NCI-H69 (cell line): ENCODE results near the gene UBR2.
"Not testable (repeated sequence)": the region's sequence is repeated elsewhere in the genome, so short reads cannot be mapped to it uniquely, and the experiment has no call there.

ENCODE experiments used
- DNase-seq: peaks from one replicate; lab custom pipeline; 2025; lab: John Stamatoyannopoulos, UW

UBR2 gene

GRCh38 chr6:42727627-42728026, 163.8 kb downstream of the UBR2 start:
- DNase-seq, result no peak

DNA sequence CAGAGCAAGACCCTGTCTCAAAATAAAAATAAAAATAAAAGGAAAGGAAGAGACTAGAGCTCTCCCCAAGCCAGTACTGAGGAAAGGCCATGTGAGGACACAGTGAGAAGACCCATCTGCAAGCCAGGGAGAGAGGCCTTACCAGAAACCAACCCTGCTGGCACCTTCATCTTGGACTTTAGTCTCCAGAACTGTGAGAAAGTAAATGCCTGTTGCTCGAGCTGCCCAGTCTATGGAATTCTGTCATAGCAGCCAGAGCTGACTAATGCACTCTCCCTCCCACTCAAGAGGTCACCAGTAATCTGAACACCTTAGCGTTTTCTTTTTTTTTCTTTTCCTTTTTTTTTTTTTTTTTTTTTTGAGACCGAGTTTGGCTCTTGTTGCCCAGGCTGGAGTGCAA, 165.9 kb downstream of the UBR2 start:
- no peak for DNase-seq

DNA sequence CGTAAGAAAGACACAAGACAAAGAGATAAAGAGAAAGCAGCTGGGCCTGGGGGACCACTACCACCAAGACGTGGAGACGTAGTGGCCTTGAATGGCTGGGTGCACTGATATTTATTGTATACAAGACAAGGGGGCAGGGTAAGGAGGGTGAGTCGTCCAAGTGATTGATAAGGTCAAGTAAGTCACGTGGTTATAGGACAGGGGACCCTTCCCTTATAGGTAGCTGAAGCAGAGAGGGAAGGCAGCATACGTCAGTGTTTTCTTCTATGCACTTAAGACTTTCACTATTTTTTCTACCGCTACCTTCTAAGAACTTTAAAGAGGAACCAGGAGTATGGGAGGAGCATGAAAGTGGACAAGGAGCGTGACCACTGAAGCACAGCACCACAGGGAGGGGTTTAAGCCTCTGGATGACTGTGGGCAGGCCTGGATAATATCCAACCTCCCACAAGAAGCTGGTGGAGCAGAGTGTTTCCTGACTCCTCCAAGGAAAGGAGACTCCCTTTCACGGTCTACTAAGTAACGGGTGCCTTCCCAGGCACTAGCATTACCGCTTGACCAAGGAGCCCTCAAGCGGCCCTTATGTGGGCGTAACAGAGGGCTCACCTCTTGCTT, 170.1 kb downstream of the UBR2 start:
- not testable (repeated sequence) for DNase-seq

DNA sequence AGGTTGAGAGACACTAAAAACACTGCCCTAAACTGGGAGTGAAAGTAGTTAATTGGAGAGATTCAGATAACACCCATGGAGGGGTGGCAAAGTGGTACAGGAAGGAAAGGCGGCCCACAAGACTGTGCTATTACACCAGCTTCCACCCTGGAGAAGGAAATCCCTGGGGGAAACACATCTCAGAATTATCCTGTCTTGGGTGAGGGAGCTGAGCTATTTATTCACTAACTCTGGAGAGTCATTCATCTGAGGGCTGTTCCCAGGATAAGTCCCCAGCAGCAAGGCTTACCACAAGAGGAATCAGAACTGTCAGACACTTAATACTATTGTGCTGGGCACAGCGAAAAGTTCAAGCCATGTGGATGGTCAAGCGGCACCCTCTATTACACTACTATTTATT, 172.1 kb downstream of the UBR2 start:
- DNase-seq, result no peak

DNA sequence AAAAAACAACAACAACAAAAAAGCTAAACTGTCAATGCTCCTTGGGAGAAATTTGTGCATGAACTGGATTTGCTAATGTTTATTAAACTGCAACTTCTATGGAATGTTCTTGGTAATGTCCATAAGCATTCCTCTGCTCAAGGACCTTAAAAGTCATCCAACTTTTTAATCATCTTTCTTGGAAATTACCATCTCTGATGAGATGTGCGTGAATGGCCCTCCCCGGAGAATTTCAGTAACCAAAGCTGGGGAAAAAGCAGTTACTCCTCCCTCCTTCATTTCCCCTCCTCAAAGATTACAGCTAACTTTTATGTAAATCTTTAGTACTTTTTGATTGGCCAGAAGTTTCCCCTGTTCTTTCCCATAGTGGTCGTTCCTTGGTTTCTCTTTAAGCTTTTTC, 176.9 kb downstream of the UBR2 start:
- DNase-seq, result no peak

DNA sequence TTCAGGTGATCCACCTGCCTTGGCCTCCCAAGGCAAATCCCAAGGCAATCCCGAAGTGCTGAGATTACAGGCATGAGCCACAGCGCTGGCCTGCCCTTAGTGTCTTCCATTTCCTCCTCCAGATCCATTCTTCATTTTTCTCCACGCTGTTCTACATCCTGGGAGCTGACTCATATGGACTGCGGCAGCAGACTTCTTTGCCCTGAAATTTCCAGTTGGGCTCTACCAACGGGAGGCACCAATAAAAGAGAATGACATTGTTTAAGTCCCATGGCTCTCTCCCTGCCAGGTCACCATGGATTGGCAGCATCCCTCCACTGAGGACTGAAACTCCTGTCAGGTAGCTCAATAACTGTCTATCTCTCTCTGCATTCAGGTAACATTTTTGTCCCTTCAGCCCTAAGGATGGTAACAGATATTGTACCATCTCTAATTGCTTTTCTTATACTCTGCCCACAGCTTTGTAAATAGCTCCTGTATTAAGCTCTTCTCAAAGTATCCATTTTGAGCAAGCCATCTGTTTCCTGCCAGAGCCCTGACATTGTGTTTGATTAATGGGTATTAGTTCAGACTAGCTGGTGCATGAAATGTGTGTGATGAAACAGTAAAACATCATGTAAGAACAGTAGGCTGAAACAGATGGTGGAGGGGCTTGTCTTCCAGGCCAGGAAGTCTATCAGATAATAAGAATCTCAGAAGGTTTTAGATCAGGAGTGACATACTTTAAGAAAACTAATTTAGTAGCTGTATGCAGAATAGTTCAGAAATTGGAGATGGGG, 178.5 kb downstream of the UBR2 start:
- peak; percentile 97 for DNase-seq
